Measurements from ENCODE around the gene NEU2. TPM values are rescaled to one million over a fixed set of nuclear protein-coding genes. Genes with fewer than 3 reads are reported as not detected.

The NEU2 gene
- total RNA-seq, 5 donors from 2014 or later (not counting 1 experiment from before 2014, with no cell fraction given): not detected

DNA sequence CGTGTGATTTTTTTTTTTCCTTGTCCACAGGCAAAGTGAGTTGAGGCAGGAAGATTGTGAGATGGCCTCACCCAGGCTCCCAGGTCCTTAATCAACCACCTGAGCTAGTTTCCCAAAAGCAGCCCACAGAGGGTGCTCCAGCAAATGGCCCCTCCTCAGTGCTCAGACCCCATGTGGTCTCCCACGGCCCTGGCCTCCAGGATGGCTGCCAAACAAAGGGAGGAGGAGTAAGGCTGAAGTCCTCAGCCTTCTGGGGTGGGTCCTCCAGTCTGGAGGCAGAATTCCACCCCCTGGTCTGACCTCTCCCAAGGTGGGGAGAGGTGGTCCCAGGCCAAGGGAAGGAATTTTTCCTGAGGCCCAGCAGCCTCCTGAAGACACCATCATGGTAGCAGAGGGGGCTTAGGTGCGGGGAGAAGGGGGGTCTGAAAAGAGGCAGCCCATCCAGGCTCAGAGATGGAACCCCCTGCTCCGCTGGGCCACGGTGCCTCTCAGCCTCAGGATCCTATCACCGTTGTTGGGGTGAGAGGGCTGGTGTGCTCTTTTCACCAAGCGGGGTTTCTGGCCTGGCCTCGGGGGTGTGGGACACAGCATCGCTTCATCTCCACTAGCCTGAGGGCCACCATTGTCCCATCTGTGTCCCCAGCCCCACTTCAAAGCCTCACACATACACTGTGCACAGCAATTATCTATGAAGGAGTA, 21.8 kb upstream of the NEU2 start:
- Histone ChIP-seq H3K9me3 (no peaks in the 10 kb centered on the region), H3K4me1 (ENCODE audit: control insufficient read depth in 1 of 2, extremely low read depth in 1 of 2, insufficient read depth in 2 of 2, low read length in 2 of 2) (no peaks in the 10 kb centered on the region), H3K4me3 (ENCODE audit: control insufficient read depth in 1 of 2, extremely low read depth in 1 of 2, low read length in 1 of 2) (no peak overlapping the region), H3K27me3 (replicated peaks in 1 of 2; ENCODE audit: control insufficient read depth in 2 of 2, extremely low read depth in 1 of 2, insufficient read depth in 2 of 2, low read length in 1 of 2) (peaks cover 0 to 8% of the 10 kb centered on the region in 2 experiments), H3K36me3 (ENCODE audit: control insufficient read depth in 2 of 2, extremely low read depth in 1 of 2, insufficient read depth in 1 of 2, low read length in 1 of 2) (no peaks in the 10 kb centered on the region), H3K27ac (ENCODE audit: low read length) (no peak overlapping the region)
- 80% methylated on average over 1 of the region's 9 CpGs for WGBS (ENCODE audit: insufficient coverage)
- DNase-seq (no peak), ATAC-seq (replicated peaks in 1 of 4) (no peak)
- Mint-ChIP-seq H3K4me1 (no peaks in the 10 kb centered on the region), H3K9me3 (peaks cover 0 to 6% (median 0%) of the 10 kb centered on the region in 3 donors), H3K27me3 (no peaks in the 10 kb centered on the region), H3K36me3 (no peaks in the 10 kb centered on the region), H3K4me3 (no peak overlapping the region), H3K27ac (no peak overlapping the region)
- ChIA-PET POLR2A (no interaction called here), CTCF (interaction anchor here in 1 of 2 donors (0.6 kb wide), 1 partner anchor 1540 kb away, joined by 4 read pairs; no protein-coding TSS in a partner anchor)

DNA sequence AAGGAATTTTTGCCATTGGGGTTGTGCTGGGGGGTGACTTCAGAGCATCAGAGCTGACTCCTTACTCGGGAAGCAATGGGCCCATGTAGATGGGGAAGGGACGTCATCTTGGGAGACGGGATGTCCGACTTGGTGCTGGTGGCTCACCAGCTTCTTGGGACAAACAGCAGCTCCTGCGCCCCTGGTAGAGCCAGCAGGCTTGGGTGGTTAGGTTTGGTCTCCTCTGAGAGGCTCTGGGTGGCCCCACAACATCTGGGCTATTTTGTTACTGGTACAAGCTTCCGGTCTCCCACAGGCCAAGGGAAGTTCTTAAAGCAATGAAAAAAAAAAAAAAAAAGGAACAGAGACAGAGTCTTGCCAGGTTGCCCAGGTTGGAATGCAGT, 21.2 kb upstream of the NEU2 start:
- POLR2A ChIA-PET: no interaction called here
- Mint-ChIP-seq H3K4me1 (no peaks in the 10 kb centered on the region), H3K27ac (no peak overlapping the region), H3K9me3 (peaks cover 0 to 6% (median 0%) of the 10 kb centered on the region in 3 donors), H3K36me3 (no peaks in the 10 kb centered on the region), H3K27me3 (no peaks in the 10 kb centered on the region), H3K4me3 (no peak overlapping the region)
- Histone ChIP-seq H3K4me3 (ENCODE audit: control insufficient read depth in 1 of 2, extremely low read depth in 1 of 2, low read length in 1 of 2) (no peak overlapping the region), H3K27ac (ENCODE audit: low read length) (no peak overlapping the region), H3K27me3 (replicated peaks in 1 of 2; ENCODE audit: control insufficient read depth in 2 of 2, extremely low read depth in 1 of 2, insufficient read depth in 2 of 2, low read length in 1 of 2) (peaks cover 0 to 8% of the 10 kb centered on the region in 2 experiments), H3K4me1 (ENCODE audit: control insufficient read depth in 1 of 2, extremely low read depth in 1 of 2, insufficient read depth in 2 of 2, low read length in 2 of 2) (no peaks in the 10 kb centered on the region), H3K9me3 (no peaks in the 10 kb centered on the region), H3K36me3 (ENCODE audit: control insufficient read depth in 2 of 2, extremely low read depth in 1 of 2, insufficient read depth in 1 of 2, low read length in 1 of 2) (no peaks in the 10 kb centered on the region)
- no peak for DNase-seq
- CTCF ChIA-PET: interaction anchor here in 1 of 2 donors (0.6 kb wide), 1 partner anchor 1540 kb away, joined by 4 read pairs; no protein-coding TSS in a partner anchor
- WGBS (ENCODE audit: insufficient coverage): 80% methylated on average over 6 of the region's 6 CpGs
- no peak for ATAC-seq (replicated peaks in 1 of 4)

DNA sequence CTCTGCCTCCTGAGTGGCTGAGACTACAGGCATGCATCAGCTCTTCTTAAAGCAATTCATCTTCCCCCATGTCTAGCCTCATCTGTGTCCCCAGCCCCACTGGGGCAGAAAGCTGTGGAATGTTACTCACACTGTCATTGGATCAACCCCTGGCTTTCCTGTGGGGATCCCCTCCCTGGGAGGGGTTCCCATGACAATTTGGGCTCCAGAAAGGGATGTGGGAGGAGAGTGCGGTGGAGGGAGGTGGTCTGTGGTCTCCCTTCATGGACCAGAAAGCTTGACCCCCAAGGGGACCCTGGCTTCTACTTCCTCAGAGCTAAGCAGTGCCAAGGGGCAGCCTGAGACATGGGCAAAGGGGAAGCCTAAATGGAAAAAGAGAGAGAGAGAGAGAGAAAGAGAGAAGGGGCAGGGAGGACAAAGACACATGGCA, 20.8 kb upstream of the NEU2 start:
- POLR2A ChIA-PET: no interaction called here
- WGBS (ENCODE audit: insufficient coverage): 67% methylated on average over 1 of the region's 1 CpG
- Histone ChIP-seq H3K4me3 (ENCODE audit: control insufficient read depth in 1 of 2, extremely low read depth in 1 of 2, low read length in 1 of 2) (no peak overlapping the region), H3K27me3 (replicated peaks in 1 of 2; ENCODE audit: control insufficient read depth in 2 of 2, extremely low read depth in 1 of 2, insufficient read depth in 2 of 2, low read length in 1 of 2) (peaks cover 0 to 8% of the 10 kb centered on the region in 2 experiments), H3K9me3 (no peaks in the 10 kb centered on the region), H3K4me1 (ENCODE audit: control insufficient read depth in 1 of 2, extremely low read depth in 1 of 2, insufficient read depth in 2 of 2, low read length in 2 of 2) (no peaks in the 10 kb centered on the region), H3K36me3 (ENCODE audit: control insufficient read depth in 2 of 2, extremely low read depth in 1 of 2, insufficient read depth in 1 of 2, low read length in 1 of 2) (no peaks in the 10 kb centered on the region), H3K27ac (ENCODE audit: low read length) (no peak overlapping the region)
- H3K4me3 Mint-ChIP-seq: no peak overlapping the region
- no peak overlapping the region for H3K27ac Mint-ChIP-seq
- no peaks in the 10 kb centered on the region for H3K27me3 Mint-ChIP-seq
- H3K9me3 Mint-ChIP-seq: peaks cover 0 to 6% (median 0%) of the 10 kb centered on the region in 3 donors
- H3K4me1 Mint-ChIP-seq: no peaks in the 10 kb centered on the region
- CTCF ChIA-PET: no interaction called here
- H3K36me3 Mint-ChIP-seq: no peaks in the 10 kb centered on the region
- ATAC-seq (replicated peaks in 1 of 4) (no peak), DNase-seq (no peak)

DNA sequence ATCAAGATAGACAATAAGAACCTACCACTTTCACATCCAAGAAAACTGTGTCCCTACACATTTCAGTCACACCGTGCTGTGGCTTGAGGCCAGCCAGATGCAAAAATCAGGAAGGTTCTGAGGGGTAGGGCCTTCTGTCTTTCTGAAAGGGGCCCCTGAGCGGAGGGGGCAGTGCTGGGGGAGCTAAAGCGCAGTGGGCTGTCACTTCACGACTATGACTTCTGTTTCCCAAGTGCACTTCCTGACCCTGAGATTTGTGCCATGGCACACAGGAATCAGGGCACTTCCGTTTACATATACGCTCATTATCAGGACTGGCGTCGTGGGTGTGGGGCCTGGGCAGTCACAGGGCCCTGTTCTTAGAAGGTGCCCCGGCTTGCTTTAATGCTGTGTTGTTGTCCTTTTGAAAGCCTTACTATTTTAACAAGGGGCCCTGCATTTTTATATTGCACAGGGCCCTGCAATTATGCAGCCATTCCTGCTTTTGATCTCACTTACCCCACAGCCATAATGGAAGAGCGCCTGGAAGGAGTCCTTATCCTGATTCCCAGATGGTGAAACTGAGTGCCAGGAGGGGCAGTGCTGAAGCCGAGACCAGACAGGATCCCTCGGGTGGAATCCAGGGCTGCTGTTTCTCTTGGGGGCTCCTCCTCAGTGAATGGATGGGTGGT, 20.0 kb upstream of the NEU2 start:
- DNase-seq (no peak), ATAC-seq (replicated peaks in 1 of 4) (no peak)
- Mint-ChIP-seq H3K36me3 (no peaks in the 10 kb centered on the region), H3K27me3 (no peaks in the 10 kb centered on the region), H3K27ac (no peak overlapping the region), H3K4me3 (no peak overlapping the region), H3K4me1 (no peaks in the 10 kb centered on the region), H3K9me3 (peaks cover 0 to 6% (median 2%) of the 10 kb centered on the region in 3 donors)
- 56% methylated on average over 6 of the region's 12 CpGs for WGBS (ENCODE audit: insufficient coverage)
- ChIA-PET POLR2A (no interaction called here), CTCF (no interaction called here)
- Histone ChIP-seq H3K9me3 (no peaks in the 10 kb centered on the region), H3K27me3 (replicated peaks in 1 of 2; ENCODE audit: control insufficient read depth in 2 of 2, extremely low read depth in 1 of 2, insufficient read depth in 2 of 2, low read length in 1 of 2) (peaks cover 0 to 8% of the 10 kb centered on the region in 2 experiments), H3K27ac (ENCODE audit: low read length) (no peak overlapping the region), H3K36me3 (ENCODE audit: control insufficient read depth in 2 of 2, extremely low read depth in 1 of 2, insufficient read depth in 1 of 2, low read length in 1 of 2) (no peaks in the 10 kb centered on the region), H3K4me3 (ENCODE audit: control insufficient read depth in 1 of 2, extremely low read depth in 1 of 2, low read length in 1 of 2) (no peak overlapping the region), H3K4me1 (ENCODE audit: control insufficient read depth in 1 of 2, extremely low read depth in 1 of 2, insufficient read depth in 2 of 2, low read length in 2 of 2) (no peaks in the 10 kb centered on the region)

DNA sequence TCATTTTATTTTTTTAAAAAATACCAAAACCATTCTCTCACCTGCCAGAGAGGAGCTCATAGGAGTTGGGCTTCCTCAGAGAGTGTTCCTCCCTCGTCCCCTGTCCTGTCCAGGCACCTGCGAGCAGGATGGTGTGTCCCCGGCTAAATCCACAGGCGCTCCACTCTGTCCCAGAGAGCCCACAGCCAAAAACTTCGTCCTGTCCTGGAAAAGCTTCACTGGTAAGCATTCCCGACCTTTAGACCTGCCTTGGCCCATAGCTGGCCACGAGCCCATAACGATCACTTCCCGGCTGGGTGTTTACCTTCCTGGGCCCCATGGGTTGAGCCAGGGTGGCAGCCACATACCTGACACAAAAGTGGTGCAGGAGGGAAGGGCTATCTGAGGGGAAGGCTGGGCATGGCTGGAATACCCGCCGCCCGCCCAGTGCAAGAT, 19.4 kb upstream of the NEU2 start, which contains the start of gene NGEF:
NGEF (minus strand) TSS at position 230 of the 435 bp plus-strand sequence. CDS start 38,366 bp downstream, outside the sequence.
- ChIA-PET CTCF (no interaction called here), POLR2A (no interaction called here)
- Mint-ChIP-seq H3K4me1 (no peaks in the 10 kb centered on the region), H3K27me3 (no peaks in the 10 kb centered on the region), H3K27ac (no peak within 1 kb of the TSS), H3K4me3 (no peak within 1 kb of the TSS), H3K9me3 (peaks cover 0 to 6% (median 4%) of the 10 kb centered on the region in 3 donors), H3K36me3 (no peaks in the 10 kb centered on the region)
- peaks cover 0 to 8% of the 10 kb centered on the region in 2 experiments for H3K27me3 ChIP-seq (replicated peaks in 1 of 2; ENCODE audit: control insufficient read depth in 2 of 2, extremely low read depth in 1 of 2, insufficient read depth in 2 of 2, low read length in 1 of 2)
- no peaks in the 10 kb centered on the region for H3K36me3 ChIP-seq (ENCODE audit: control insufficient read depth in 2 of 2, extremely low read depth in 1 of 2, insufficient read depth in 1 of 2, low read length in 1 of 2)
- no peaks in the 10 kb centered on the region for H3K9me3 ChIP-seq
- H3K4me1 ChIP-seq (ENCODE audit: control insufficient read depth in 1 of 2, extremely low read depth in 1 of 2, insufficient read depth in 2 of 2, low read length in 2 of 2): no peaks in the 10 kb centered on the region
- ATAC-seq (replicated peaks in 1 of 4) (no peak), DNase-seq (no peak)
- WGBS (ENCODE audit: insufficient coverage): 91% methylated on average over 10 of the region's 12 CpGs
- no peak within 1 kb of the TSS for H3K4me3 ChIP-seq (ENCODE audit: control insufficient read depth in 1 of 2, extremely low read depth in 1 of 2, low read length in 1 of 2)
- H3K27ac ChIP-seq (ENCODE audit: low read length): no peak within 1 kb of the TSS

DNA sequence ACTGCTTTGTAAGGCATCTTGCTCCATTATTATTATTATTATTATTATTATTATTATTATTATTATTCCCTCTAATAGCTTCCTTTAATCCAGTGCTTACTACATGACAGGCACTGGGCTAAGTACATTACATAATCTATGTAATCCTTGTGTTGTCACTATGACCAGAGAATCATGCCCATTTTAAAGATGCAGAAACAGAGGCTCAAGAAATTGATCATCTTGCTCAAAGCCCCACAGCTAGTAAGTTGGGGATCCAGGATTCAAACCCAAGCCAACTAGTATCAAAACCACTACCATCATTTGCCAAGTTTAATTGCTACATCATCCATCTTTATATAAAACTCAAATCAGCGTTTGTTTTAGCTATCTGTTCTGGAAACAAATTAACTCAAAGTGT, 18.8 kb upstream of the NEU2 start:
- Mint-ChIP-seq H3K27ac (no peak overlapping the region), H3K36me3 (no peaks in the 10 kb centered on the region), H3K4me1 (no peaks in the 10 kb centered on the region), H3K4me3 (no peak overlapping the region), H3K27me3 (no peaks in the 10 kb centered on the region), H3K9me3 (peaks cover 0 to 6% (median 4%) of the 10 kb centered on the region in 3 donors)
- ATAC-seq (replicated peaks in 1 of 4): no peak
- H3K27me3 ChIP-seq (replicated peaks in 1 of 2; ENCODE audit: control insufficient read depth in 2 of 2, extremely low read depth in 1 of 2, insufficient read depth in 2 of 2, low read length in 1 of 2): peaks cover 0 to 8% of the 10 kb centered on the region in 2 experiments
- H3K4me1 ChIP-seq (ENCODE audit: control insufficient read depth in 1 of 2, extremely low read depth in 1 of 2, insufficient read depth in 2 of 2, low read length in 2 of 2): no peaks in the 10 kb centered on the region
- no peaks in the 10 kb centered on the region for H3K9me3 ChIP-seq
- DNase-seq: no peak
- H3K27ac ChIP-seq (ENCODE audit: low read length): no peak overlapping the region
- CTCF ChIA-PET: no interaction called here
- no peaks in the 10 kb centered on the region for H3K36me3 ChIP-seq (ENCODE audit: control insufficient read depth in 2 of 2, extremely low read depth in 1 of 2, insufficient read depth in 1 of 2, low read length in 1 of 2)
- POLR2A ChIA-PET: no interaction called here
- H3K4me3 ChIP-seq (ENCODE audit: control insufficient read depth in 1 of 2, extremely low read depth in 1 of 2, low read length in 1 of 2): no peak overlapping the region
- no CpG with 5 or more reads among the region's 1 CpG for WGBS (ENCODE audit: insufficient coverage)
